Neural progenitor cell (in vitro differentiated cells): Measurements from ENCODE around the gene UPK3BL1.
"Not testable (repeated sequence)": the region's sequence is repeated elsewhere in the genome, so short reads cannot be mapped to it uniquely, and the experiment has no call there.

ENCODE experiments used
- EZH2phosphoT487 ChIP-seq: fragments of 200-600 bp; sonication (generic); IDR thresholded peaks from 2 replicates; pipeline ENCODE4 v1.6.1; 2017; ENCODE audit warnings: antibody characterized with exemption
- TF ChIP-seq, protein P1 (sequence below): fragments of 200-600 bp; sonication (generic); IDR thresholded peaks from 2 replicates; pipeline ENCODE4 v1.5.1; 2017; ENCODE audit warnings: antibody characterized with exemption, mild to moderate bottlenecking

DNA sequence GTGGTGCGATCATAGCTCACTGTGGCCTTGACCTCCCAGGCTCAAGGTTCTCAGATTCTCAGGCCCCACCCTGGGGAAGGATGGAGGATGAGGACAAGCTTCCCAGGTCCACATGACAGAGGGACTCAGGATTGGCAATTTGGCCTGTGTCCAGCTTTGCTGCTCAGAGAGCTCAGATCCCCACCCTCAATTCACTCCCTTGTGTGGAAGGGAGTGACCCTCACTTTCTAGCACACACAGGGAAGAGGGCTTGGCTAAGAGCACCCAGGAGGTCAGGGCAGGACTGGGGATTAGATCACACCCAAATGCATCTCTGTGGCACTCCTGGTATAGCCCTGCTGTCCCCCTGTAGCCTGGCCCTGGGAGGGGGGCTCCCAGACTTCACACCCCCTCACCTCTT is 813 bp upstream of the UPK3BL1 start:
- TF ChIP-seq EZH2phosphoT487: not testable (repeated sequence)
- TF ChIP-seq, protein P1, sequence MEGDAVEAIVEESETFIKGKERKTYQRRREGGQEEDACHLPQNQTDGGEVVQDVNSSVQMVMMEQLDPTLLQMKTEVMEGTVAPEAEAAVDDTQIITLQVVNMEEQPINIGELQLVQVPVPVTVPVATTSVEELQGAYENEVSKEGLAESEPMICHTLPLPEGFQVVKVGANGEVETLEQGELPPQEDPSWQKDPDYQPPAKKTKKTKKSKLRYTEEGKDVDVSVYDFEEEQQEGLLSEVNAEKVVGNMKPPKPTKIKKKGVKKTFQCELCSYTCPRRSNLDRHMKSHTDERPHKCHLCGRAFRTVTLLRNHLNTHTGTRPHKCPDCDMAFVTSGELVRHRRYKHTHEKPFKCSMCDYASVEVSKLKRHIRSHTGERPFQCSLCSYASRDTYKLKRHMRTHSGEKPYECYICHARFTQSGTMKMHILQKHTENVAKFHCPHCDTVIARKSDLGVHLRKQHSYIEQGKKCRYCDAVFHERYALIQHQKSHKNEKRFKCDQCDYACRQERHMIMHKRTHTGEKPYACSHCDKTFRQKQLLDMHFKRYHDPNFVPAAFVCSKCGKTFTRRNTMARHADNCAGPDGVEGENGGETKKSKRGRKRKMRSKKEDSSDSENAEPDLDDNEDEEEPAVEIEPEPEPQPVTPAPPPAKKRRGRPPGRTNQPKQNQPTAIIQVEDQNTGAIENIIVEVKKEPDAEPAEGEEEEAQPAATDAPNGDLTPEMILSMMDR: not testable (repeated sequence)
